ENCODE measurements around the gene GARS1.
"Not testable (repeated sequence)": the region's sequence is repeated elsewhere in the genome, so short reads cannot be mapped to it uniquely, and the experiment has no call there.

Gene GARS1

GRCh38 chr7:30618961-30619360, 24.3 kb downstream of the GARS1 start:
- no peak for DNase-seq (ENCODE audit: low read depth in 2 of 2)

GRCh38 chr7:30625283-30625682, 30.6 kb downstream of the GARS1 start:
- DNase-seq (ENCODE audit: low read depth in 2 of 2) = no peak

GRCh38 chr7:30627026-30627425, 32.3 kb downstream of the GARS1 start:
- DNase-seq (ENCODE audit: low read depth in 2 of 2) = no peak

GRCh38 chr7:30630986-30631385, 36.3 kb downstream of the GARS1 start:
- no peak for DNase-seq (ENCODE audit: low read depth in 2 of 2)

- DNase-seq (ENCODE audit: low read depth in 2 of 2) = no peak
These were observed 38.5 kb downstream of the GARS1 start for GRCh38 chr7:30633223-30633622.

- no peak for DNase-seq (ENCODE audit: low read depth in 2 of 2)
These were observed 39.5 kb downstream of the GARS1 start for GRCh38 chr7:30634193-30634626.

GRCh38 chr7:30634634-30635201, 40.0 kb downstream of the GARS1 start:
- no peak for DNase-seq (ENCODE audit: low read depth in 2 of 2)

GRCh38 chr7:30635798-30636197, 41.1 kb downstream of the GARS1 start:
- DNase-seq (ENCODE audit: low read depth in 2 of 2) = no peak

- DNase-seq (ENCODE audit: low read depth in 2 of 2) = not testable (repeated sequence)
These were observed 47.6 kb downstream of the GARS1 start for GRCh38 chr7:30642322-30642721.

- DNase-seq (ENCODE audit: low read depth in 2 of 2) = no peak
These were observed 48.1 kb downstream of the GARS1 start for GRCh38 chr7:30642789-30643188.

- DNase-seq (ENCODE audit: low read depth in 2 of 2) = no peak
These were observed 49.7 kb downstream of the GARS1 start for GRCh38 chr7:30644286-30644955.

- DNase-seq (ENCODE audit: low read depth in 2 of 2) = no peak
These were observed 51.0 kb downstream of the GARS1 start for GRCh38 chr7:30645661-30646060.

- DNase-seq (ENCODE audit: low read depth in 2 of 2) = no peak
These were observed 51.5 kb downstream of the GARS1 start for GRCh38 chr7:30646154-30646553.

GRCh38 chr7:30647589-30648364, 53.1 kb downstream of the GARS1 start:
- DNase-seq (ENCODE audit: low read depth in 2 of 2) = no peak

GRCh38 chr7:30648744-30649540, 54.3 kb downstream of the GARS1 start:
- DNase-seq (ENCODE audit: low read depth in 2 of 2) = no peak

- DNase-seq (ENCODE audit: low read depth in 2 of 2) = no peak
These were observed 55.2 kb downstream of the GARS1 start for GRCh38 chr7:30649717-30650420.

- DNase-seq (ENCODE audit: low read depth in 2 of 2) = no peak
These were observed 55.7 kb downstream of the GARS1 start for GRCh38 chr7:30650421-30650808.

- no peak for DNase-seq (ENCODE audit: low read depth in 2 of 2)
These were observed 57.5 kb downstream of the GARS1 start for GRCh38 chr7:30652132-30652531.

- no peak for DNase-seq (ENCODE audit: low read depth in 2 of 2)
These were observed 58.3 kb downstream of the GARS1 start for GRCh38 chr7:30652698-30653641.

- no peak for DNase-seq (ENCODE audit: low read depth in 2 of 2)
These were observed 59.8 kb downstream of the GARS1 start for GRCh38 chr7:30654296-30655090.

All from stimulated activated CD8-positive, alpha-beta memory T cell treated with anti-CD3 and anti-CD28 coated beads, Interleukin-7, amount 100 ng/mL, for 1 hour (primary cell).